ENCODE data around the gene FCSK.

DNA sequence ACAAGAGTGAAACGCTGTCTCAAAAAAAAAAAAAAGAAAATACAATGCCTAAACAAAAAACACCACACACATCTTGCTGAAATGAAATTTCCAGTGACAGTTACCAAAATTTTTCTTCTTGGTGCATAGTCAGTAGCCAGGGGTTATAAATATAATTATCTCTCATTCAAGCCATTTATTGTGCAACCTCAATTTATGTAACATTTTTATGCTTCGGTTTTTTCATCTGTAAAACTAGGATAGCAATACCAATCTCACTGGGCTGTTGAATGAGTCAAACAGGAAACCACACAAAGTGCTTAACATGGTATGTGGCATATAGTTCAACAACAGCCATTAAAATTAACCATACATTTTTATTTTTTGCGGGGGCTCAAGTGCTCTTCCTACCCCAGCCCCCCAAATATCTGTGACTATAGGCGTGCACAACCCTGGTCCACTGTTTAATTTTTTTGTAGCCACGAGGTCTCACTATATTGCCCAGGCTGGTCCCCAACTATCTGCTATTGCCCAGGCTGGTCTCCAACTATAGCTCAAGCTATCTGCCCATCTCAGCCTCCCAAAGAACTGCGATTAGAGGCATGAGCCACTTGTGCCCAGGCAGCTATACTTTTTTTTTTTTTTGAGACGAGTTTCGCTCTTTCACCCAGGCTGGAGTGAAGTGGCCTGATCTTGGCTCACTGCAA lies 66.4 kb downstream of the FCSK start:
- TF ChIP-seq, protein P1, sequence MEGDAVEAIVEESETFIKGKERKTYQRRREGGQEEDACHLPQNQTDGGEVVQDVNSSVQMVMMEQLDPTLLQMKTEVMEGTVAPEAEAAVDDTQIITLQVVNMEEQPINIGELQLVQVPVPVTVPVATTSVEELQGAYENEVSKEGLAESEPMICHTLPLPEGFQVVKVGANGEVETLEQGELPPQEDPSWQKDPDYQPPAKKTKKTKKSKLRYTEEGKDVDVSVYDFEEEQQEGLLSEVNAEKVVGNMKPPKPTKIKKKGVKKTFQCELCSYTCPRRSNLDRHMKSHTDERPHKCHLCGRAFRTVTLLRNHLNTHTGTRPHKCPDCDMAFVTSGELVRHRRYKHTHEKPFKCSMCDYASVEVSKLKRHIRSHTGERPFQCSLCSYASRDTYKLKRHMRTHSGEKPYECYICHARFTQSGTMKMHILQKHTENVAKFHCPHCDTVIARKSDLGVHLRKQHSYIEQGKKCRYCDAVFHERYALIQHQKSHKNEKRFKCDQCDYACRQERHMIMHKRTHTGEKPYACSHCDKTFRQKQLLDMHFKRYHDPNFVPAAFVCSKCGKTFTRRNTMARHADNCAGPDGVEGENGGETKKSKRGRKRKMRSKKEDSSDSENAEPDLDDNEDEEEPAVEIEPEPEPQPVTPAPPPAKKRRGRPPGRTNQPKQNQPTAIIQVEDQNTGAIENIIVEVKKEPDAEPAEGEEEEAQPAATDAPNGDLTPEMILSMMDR (IDR thresholded peaks at IDR 0.05 in 2 of 3, conservative IDR thresholded peaks at IDR 0.05 in 1 of 3; ENCODE audit: control insufficient read depth in 2 of 3, extremely low read depth in 1 of 3, insufficient read depth in 1 of 3, low read depth in 3 of 3, low read length in 3 of 3), result no peak
- TF ChIP-seq TCF7 (IDR thresholded peaks at IDR 0.05; ENCODE audit: borderline replicate concordance) (no peak), CBFB (IDR thresholded peaks at IDR 0.05; ENCODE audit: low read depth) (no peak), POLR2A (IDR thresholded peaks at IDR 0.05; ENCODE audit: low read depth, low read length) (no peak), HDAC6 (IDR thresholded peaks at IDR 0.05; ENCODE audit: unreplicated experiment) (no peak), ZZZ3 (IDR thresholded peaks at IDR 0.05; ENCODE audit: control insufficient read depth, insufficient read length, low read depth) (no peak), TAF1 (IDR thresholded peaks at IDR 0.05; ENCODE audit: borderline replicate concordance, low read depth, low read length) (no peak), EP300 (IDR thresholded peaks at IDR 0.05; ENCODE audit: borderline replicate concordance in 1 of 2, control insufficient read depth in 1 of 2, low read depth in 2 of 2, low read length in 2 of 2) (no peak)
